IMR-90 (cell line): Measurements from ENCODE around the gene CELSR1. TPM values are rescaled to one million over a fixed set of nuclear protein-coding genes. Genes with fewer than 3 reads are reported as not detected.

Experiments used
- ATAC-seq: fragments of 200-7000 bp; cut with Tn5 transposase; 2 replicates; pipeline ENCODE4 v1.9.1; 2020; ENCODE audit warnings: low read depth, mild to moderate bottlenecking, moderate library complexity
- BruUV-seq: library from RNA; stranded (reverse); fragments of 400-500 nt; replicated peaks from 2 replicates; lab custom pipeline; 2021; lab: Mats Ljungman, UMichigan
- CTCF ChIA-PET: fragments of 300-600 bp; formaldehyde crosslinking; extraction: SDS; loops from one replicate; lab custom pipeline; 2021; ENCODE audit warnings: antibody characterized with exemption; lab: Yijun Ruan, JAX
- POLR2A ChIA-PET: fragments of 300-600 bp; sonication (Branson Sonifier 250); formaldehyde crosslinking; loops from one replicate; lab custom pipeline; 2022; ENCODE audit warnings: antibody characterized with exemption; ENCODE audit not compliant: unreplicated experiment; lab: Charles Lee
- DNase-seq: peaks from one replicate; pipeline ENCODE4 v3.0.0; 2013
- H2AFZ ChIP-seq: replicated peaks from 2 replicates; pipeline ENCODE3; 2013; ENCODE audit warnings: low read length, mild to moderate bottlenecking; ENCODE audit not compliant: poor library complexity
- H2AK5ac ChIP-seq: 2 replicates; pipeline ENCODE4 v1.6.1; 2013; ENCODE audit warnings: low read depth, low read length, inconsistent platforms
- H2AK9ac ChIP-seq: replicated peaks from 2 replicates; pipeline ENCODE3; 2013; ENCODE audit warnings: mild to moderate bottlenecking, low read depth, low read length, moderate library complexity; ENCODE audit not compliant: poor library complexity
- H2BK120ac ChIP-seq: 2 replicates; pipeline ENCODE4 v1.6.1; 2013; ENCODE audit warnings: low read depth, low read length, inconsistent platforms
- H2BK15ac ChIP-seq: 3 replicates; pipeline ENCODE4 v1.6.1; 2013; ENCODE audit warnings: low read depth, low read length, inconsistent platforms
- H2BK20ac ChIP-seq: 2 replicates; pipeline ENCODE4 v1.6.1; 2013; ENCODE audit warnings: low read depth, mild to moderate bottlenecking, inconsistent platforms, low read length, moderate library complexity
- H2BK5ac ChIP-seq: 2 replicates; pipeline ENCODE4 v1.6.1; 2013; ENCODE audit warnings: mild to moderate bottlenecking, low read depth, low read length, inconsistent platforms; ENCODE audit not compliant: poor library complexity, severe bottlenecking
- H3K14ac ChIP-seq: replicated peaks from 2 replicates; pipeline ENCODE4 v1.6.1; 2013; ENCODE audit warnings: low read depth, low read length, inconsistent platforms
- H3K18ac ChIP-seq: 2 replicates; pipeline ENCODE4 v1.6.1; 2013; ENCODE audit warnings: low read depth, low read length, control low read depth
- H3K23ac ChIP-seq: 2 replicates; pipeline ENCODE4 v1.6.1; 2013; ENCODE audit warnings: low read depth, low read length, inconsistent platforms
- H3K27ac ChIP-seq: 2 replicates; pipeline ENCODE4 v1.5.1; 2013; ENCODE audit warnings: mild to moderate bottlenecking, control low read depth, low read length; ENCODE audit not compliant: insufficient read depth
- H3K27me3 ChIP-seq: 2 replicates; pipeline ENCODE4 v1.6.1; 2013; ENCODE audit warnings: low read length; ENCODE audit not compliant: control insufficient read depth, insufficient read depth
- H3K36me3 ChIP-seq: 2 replicates; pipeline ENCODE4 v1.6.1; 2013; ENCODE audit warnings: low read length, mixed read lengths; ENCODE audit not compliant: control insufficient read depth, insufficient read depth
- H3K4ac ChIP-seq: 2 replicates; pipeline ENCODE4 v1.6.1; 2013; ENCODE audit warnings: low read depth, low read length, inconsistent platforms
- H3K4me1 ChIP-seq: 2 replicates; pipeline ENCODE4 v1.6.1; 2013; ENCODE audit warnings: low read length, mixed read lengths; ENCODE audit not compliant: control insufficient read depth, insufficient read depth
- H3K4me2 ChIP-seq: 2 replicates; pipeline ENCODE4 v1.6.1; 2013; ENCODE audit warnings: low read depth, mild to moderate bottlenecking, control low read depth, low read length, moderate library complexity
- H3K4me3 ChIP-seq: 2 replicates; pipeline ENCODE4 v1.5.1; 2013; ENCODE audit warnings: low read depth, mild to moderate bottlenecking, control low read depth, low read length, moderate library complexity; ENCODE audit not compliant: insufficient read depth
- H3K56ac ChIP-seq: 2 replicates; pipeline ENCODE4 v1.6.1; 2013; ENCODE audit warnings: low read length, inconsistent platforms; ENCODE audit not compliant: insufficient read depth; ENCODE audit errors: extremely low read depth
- H3K79me1 ChIP-seq, 2 experiments: 2 replicates each; pipeline ENCODE4 v1.6.1; 2013; ENCODE audit warnings: low read length in 2 of 2, inconsistent platforms in 1 of 2, low read depth in 1 of 2
- H3K9ac ChIP-seq: 2 replicates; pipeline ENCODE4 v1.6.1; 2013; ENCODE audit warnings: low read depth, low read length, control low read depth
- H3K9me1 ChIP-seq: 2 replicates; pipeline ENCODE4 v1.6.1; 2013; ENCODE audit warnings: low read length, inconsistent platforms; ENCODE audit not compliant: insufficient read depth
- H3K9me3 ChIP-seq: 2 replicates; pipeline ENCODE4 v1.6.1; 2013; ENCODE audit warnings: low read length; ENCODE audit not compliant: control insufficient read depth, insufficient read depth
- H4K20me1 ChIP-seq: 2 replicates; pipeline ENCODE4 v1.6.1; 2013; ENCODE audit warnings: low read length, inconsistent platforms; ENCODE audit not compliant: insufficient read depth
- H4K5ac ChIP-seq: 2 replicates; pipeline ENCODE4 v1.6.1; 2013; ENCODE audit warnings: mild to moderate bottlenecking, low read depth, low read length, control low read depth
- H4K8ac ChIP-seq, 2 experiments: 2 replicates each; pipeline ENCODE4 v1.6.1; 2013; ENCODE audit warnings: low read depth in 2 of 2, low read length in 2 of 2, control low read depth in 1 of 2, inconsistent platforms in 1 of 2
- H4K91ac ChIP-seq: 2 replicates; pipeline ENCODE4 v1.6.1; 2013; ENCODE audit warnings: low read depth, low read length, inconsistent platforms; ENCODE audit not compliant: insufficient read depth
- BHLHE40 ChIP-seq: fragments of 150-350 bp; IDR thresholded peaks from 2 replicates; pipeline ENCODE4 v1.6.1; 2016; ENCODE audit warnings: mild to moderate bottlenecking, low read depth, low read length
- CTCF ChIP-seq: conservative IDR thresholded peaks from 2 replicates; pipeline ENCODE4 v1.5.1; 2012; ENCODE audit warnings: mild to moderate bottlenecking, low read depth, low read length, improper control_type of control experiment
- MAFK ChIP-seq: IDR thresholded peaks from 2 replicates; pipeline ENCODE4 v1.6.1; 2012; ENCODE audit warnings: low read depth, low read length, improper control_type of control experiment
- NFE2L2 ChIP-seq: fragments of 150-350 bp; IDR thresholded peaks from 2 replicates; pipeline ENCODE4 v1.6.1; 2016; ENCODE audit warnings: low read depth, mild to moderate bottlenecking, low read length
- RAD21 ChIP-seq: IDR thresholded peaks from 2 replicates; pipeline ENCODE4 v1.6.1; 2012; ENCODE audit warnings: low read length, improper control_type of control experiment
- RFX5 ChIP-seq: IDR thresholded peaks from 2 replicates; pipeline ENCODE4 v1.8.0; 2012; ENCODE audit warnings: low read depth, mild to moderate bottlenecking, low read length, moderate library complexity
- WGBS, 2 experiments: methylation state at CpG; one replicate each; pipeline versions ENCODE4 v1.1.5 to v1.1.7; 2013; ENCODE audit warnings: missing lambda C conversion rate in 2 of 2; ENCODE audit not compliant: insufficient read length in 1 of 2; ENCODE audit errors: extremely low coverage in 2 of 2; 5-methylcytosine and 5-hydroxymethylcytosine counted together
- dilution Hi-C: fragments of 300-500 bp; cut with HindIII; formaldehyde crosslinking; loops from one replicate; pipeline ENCODE4 v1.14.3; 2018; ENCODE audit warnings: low sequenced_read_pairs; ENCODE audit not compliant: unreplicated experiment
- in situ Hi-C: fragments of 300-500 bp; cut with MboI; formaldehyde crosslinking; loops from 3 replicates; pipeline ENCODE4 v1.14.3; 2019; ENCODE audit warnings: low sequenced_read_pairs, inconsistent platforms, mixed read lengths
- intact Hi-C: fragments of 100-400 bp; cut with micrococcal nuclease; formaldehyde crosslinking; loops from 2 replicates; pipeline ENCODE4 v1.10.0; 2022
- polyA plus RNA-seq, 3 experiments: library from polyadenylated mRNA; depleted of rRNA; stranded (reverse); fragments of >200 nt; gene quantifications; 2 replicates each; pipeline ENCODE4 v1.2.3, GENCODE V29; 2012; ENCODE audit warnings: low replicate concordance in 1 of 3
- total RNA-seq: library from RNA; depleted of rRNA; stranded (reverse); fragments of >200 nt; gene quantifications from 2 replicates; pipeline ENCODE4 v1.2.3, GENCODE V29; 2012
- TF ChIP-seq, protein P1 (sequence below): fragments of 150-350 bp; IDR thresholded peaks from 2 replicates; pipeline ENCODE4 v1.6.1; 2016; ENCODE audit warnings: low read depth, mild to moderate bottlenecking, low read length, moderate library complexity, borderline replicate concordance

Gene CELSR1
- total and polyA plus RNA-seq, 2 of the 4 experiments (the other 2 are of a cell fraction): 0.36 to 0.82 TPM

- no peak overlapping the region for H4K91ac ChIP-seq
- WGBS, 2 experiments: 78% methylated on average over 4 of the region's 7 CpGs; no CpG with 5 or more reads in 1 of the 2 experiments
- no peaks in the 10 kb centered on the region for H4K20me1 ChIP-seq
- H2AK5ac ChIP-seq: no peak overlapping the region
- no peak overlapping the region for H3K56ac ChIP-seq
- ATAC-seq (no peak), DNase-seq (no peak)
- TF ChIP-seq MAFK (no peak), NFE2L2 (no peak), CTCF (no peak), RAD21 (no peak), BHLHE40 (no peak), RFX5 (no peak)
- TF ChIP-seq, protein P1, sequence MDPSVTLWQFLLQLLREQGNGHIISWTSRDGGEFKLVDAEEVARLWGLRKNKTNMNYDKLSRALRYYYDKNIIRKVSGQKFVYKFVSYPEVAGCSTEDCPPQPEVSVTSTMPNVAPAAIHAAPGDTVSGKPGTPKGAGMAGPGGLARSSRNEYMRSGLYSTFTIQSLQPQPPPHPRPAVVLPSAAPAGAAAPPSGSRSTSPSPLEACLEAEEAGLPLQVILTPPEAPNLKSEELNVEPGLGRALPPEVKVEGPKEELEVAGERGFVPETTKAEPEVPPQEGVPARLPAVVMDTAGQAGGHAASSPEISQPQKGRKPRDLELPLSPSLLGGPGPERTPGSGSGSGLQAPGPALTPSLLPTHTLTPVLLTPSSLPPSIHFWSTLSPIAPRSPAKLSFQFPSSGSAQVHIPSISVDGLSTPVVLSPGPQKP: no peak
- H3K79me1 ChIP-seq: no peaks in the 10 kb centered on the region
- ChIA-PET POLR2A (no interaction called here), CTCF (interaction anchor here (2.0 to 3.2 kb wide), 2 partner anchors 172 to 174 kb away, joined by 6 to 26 read pairs; no protein-coding TSS in a partner anchor)
- no peak overlapping the region for H4K5ac ChIP-seq
- no peak overlapping the region for H2BK20ac ChIP-seq
- no peak overlapping the region for H3K14ac ChIP-seq
- no peak overlapping the region for H2BK5ac ChIP-seq
- no peak overlapping the region for H3K27ac ChIP-seq
- H2AFZ ChIP-seq: no peak overlapping the region
- H3K36me3 ChIP-seq: no peaks in the 10 kb centered on the region
- no peak overlapping the region for H3K4ac ChIP-seq
- H2BK120ac ChIP-seq: no peak overlapping the region
- dilution Hi-C loops: no loop called here
- H3K27me3 ChIP-seq: peaks cover 25% of the 10 kb centered on the region
- no TSS peak for BruUV-seq
- intact Hi-C loops: no loop called here
- H3K23ac ChIP-seq: no peak overlapping the region
- in situ Hi-C loops: loop anchor here (5.0 to 25.0 kb wide), 2 partner anchors 174 to 404 kb away; no protein-coding TSS in a partner anchor
- H2AK9ac ChIP-seq: no peak overlapping the region
- H3K9me1 ChIP-seq: peaks cover 7% of the 10 kb centered on the region
- H3K9me3 ChIP-seq: no peaks in the 10 kb centered on the region; the same call in 1 of the 2 replicates
- no peak overlapping the region for H3K4me2 ChIP-seq
- no peak overlapping the region for H2BK15ac ChIP-seq
- no peak overlapping the region for H3K9ac ChIP-seq
- H3K4me3 ChIP-seq: no peak overlapping the region
- peaks cover 6% of the 10 kb centered on the region for H3K4me1 ChIP-seq
- H3K18ac ChIP-seq: no peak overlapping the region
- H4K8ac ChIP-seq: no peak overlapping the region
Measured at GRCh38 chr22:46541536-46541935, 4.1 kb upstream of the CELSR1 start.
